HG03139 (cell line): Measurements from ENCODE around the gene GNB5.

ENCODE experiments used
- ATAC-seq: cut with Tn5 transposase; IDR thresholded peaks from one replicate; pipeline ENCODE4 v1.9.1; 2021; ENCODE audit not compliant: unreplicated experiment

GNB5 gene

DNA sequence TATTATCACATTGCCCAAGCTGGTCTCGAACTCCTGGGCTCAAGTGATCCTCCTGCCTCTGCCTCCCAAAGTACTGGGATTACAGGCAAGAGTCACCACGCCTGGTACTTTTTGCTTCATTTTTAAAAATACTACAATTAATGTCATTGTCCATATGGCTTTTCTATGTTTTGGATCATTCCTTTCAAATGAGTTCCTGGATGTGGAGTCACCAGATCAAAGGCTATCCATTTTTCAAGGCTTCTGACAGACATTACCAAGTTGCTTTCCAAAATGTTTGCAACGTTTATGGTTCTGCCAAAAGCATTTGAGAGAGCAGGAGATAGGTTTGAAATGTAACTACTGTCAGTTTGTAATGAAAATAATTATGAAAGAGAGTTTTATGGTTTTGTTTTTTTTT is 44.4 kb downstream of the GNB5 start:
- no peak for ATAC-seq

DNA sequence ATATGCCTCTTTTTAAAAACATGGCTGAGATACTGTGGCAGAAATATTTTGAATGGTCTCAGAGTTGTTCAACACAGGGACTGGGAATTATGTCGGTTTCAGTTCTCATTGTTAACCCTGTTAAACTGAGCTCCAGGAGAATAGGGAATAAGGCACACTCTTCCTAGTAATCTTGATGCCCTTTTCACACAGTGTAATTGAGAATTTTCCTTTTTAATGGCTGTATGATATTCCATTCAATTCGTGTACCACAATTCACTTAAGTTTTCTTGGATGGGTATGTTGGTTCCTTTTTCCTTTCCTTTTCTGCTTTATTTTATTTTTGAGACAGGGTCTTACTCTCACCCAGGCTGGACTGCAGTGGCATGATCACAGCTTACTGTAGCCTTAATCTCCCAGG is 44.9 kb downstream of the GNB5 start:
- no peak for ATAC-seq

DNA sequence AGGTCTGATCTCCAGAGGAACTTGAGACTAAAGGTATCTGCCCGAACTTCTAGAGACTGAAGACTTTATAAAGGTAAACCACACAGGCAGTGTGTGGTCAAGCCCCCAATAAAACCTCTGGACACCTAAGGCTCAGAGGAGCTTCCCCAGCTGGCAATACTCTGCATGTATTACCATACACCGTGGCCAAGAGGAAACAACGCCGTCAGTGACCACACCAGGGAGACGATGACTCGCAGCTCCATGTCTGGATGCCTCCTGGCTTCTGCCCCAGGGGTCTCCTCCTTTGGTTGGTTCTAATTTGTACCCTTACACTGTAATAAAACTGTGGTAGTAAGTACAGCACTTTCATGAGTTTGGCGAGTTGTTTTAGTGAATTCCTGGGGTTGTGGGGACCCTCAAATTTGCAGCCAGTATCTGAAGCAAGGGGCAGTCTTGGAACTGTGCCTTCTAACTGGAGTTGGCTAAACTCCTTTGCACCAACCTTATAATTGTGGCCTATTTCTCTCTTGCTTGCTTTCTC is 46.5 kb downstream of the GNB5 start:
- ATAC-seq, result no peak

GRCh38 chr15:52143873-52144272 is 47.3 kb downstream of the GNB5 start:
- ATAC-seq, result no peak

- ATAC-seq, result no peak
Observed at GRCh38 chr15:52140646-52141045, 50.5 kb downstream of the GNB5 start.

DNA sequence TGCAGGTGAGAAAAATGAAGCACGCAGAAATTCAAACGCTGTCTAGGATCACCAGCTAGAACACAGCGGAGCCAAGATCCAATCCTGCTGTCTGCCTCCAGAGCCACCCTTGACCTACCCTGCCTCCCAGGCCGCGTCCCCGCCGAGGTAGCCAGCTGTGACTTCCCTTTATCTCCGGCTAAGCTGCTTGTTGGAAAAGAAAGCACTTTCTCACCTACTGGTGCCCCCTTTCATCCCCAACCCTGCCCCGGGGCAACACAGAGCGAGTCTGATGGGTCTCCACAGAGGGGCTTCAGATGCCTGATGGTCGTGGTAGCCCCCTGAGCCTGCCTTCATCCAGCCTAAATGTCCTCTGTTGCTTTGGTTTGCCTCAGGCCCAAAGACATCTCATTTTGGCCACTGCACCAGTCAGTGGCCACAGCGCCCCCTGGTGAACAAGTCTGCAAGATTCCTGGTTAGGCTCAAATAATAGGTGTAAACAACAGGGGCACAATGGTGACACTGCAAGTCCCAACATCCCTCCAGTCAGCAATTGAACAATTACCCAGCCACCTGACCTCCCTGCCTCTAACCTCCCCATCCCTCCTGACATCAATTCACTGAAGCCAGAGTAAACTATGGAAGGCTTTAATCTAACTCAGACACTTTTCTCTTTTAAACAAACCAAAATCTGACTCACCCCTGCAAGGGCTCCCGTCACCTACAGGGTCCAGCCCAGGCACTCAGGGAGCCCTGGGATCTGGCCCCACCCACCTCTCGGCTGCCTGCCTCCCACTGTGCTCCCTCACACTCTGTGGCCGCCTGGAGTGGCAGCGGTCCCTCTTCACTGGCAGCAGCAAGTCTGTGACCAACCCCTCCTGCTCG is 51.4 kb downstream of the GNB5 start:
- no peak for ATAC-seq

GRCh38 chr15:52137432-52138357 is 53.5 kb downstream of the GNB5 start:
- ATAC-seq, result no peak

DNA sequence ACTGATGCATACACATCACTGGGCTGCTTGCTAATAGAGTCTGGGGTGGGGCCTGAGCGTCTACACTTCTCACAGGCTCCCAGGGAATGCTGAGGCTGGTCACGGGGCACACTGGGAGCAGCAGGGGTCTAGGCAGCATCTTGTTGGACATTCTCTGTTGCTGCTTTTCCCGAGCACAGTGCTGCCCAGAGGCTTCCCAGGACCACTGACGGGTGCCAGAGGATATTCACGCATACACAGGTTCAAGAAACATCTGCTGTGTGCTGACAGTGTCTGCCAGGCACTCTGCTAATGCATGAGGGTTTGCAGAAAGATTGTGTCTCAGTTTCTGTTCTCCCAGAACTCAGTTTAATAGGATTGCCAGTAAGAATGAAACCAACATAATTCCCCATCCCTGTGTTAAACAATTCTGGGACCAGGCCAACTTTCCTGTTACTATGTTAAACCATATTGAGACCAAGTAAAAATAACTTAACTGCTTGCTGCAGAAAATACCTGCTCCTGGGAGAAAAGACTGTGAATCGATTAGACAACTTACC is 54.7 kb downstream of the GNB5 start:
- ATAC-seq, result no peak

GRCh38 chr15:52134502-52135144 is 56.6 kb downstream of the GNB5 start:
- no peak for ATAC-seq

- no peak for ATAC-seq
Observed at GRCh38 chr15:52133510-52134220, 57.5 kb downstream of the GNB5 start.

DNA sequence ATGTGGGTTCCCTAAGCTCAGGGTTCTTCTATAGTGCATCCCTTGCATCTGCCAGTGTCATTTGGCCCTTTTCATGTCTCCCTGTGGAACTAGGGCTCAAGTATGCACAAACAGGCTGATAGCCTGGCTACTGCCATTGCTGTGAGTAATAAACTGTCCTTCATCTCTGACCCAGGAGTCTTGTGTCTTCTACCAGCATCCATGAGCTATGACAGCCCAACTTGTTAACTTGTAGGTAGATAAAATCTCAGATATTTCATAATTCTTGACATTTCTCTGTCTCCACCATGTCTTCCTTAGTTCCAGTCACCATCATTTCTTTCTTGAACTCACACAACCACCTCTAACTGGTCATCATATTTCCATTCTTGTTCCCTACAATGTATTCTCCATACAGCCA is 59.1 kb downstream of the GNB5 start:
- no peak for ATAC-seq

DNA sequence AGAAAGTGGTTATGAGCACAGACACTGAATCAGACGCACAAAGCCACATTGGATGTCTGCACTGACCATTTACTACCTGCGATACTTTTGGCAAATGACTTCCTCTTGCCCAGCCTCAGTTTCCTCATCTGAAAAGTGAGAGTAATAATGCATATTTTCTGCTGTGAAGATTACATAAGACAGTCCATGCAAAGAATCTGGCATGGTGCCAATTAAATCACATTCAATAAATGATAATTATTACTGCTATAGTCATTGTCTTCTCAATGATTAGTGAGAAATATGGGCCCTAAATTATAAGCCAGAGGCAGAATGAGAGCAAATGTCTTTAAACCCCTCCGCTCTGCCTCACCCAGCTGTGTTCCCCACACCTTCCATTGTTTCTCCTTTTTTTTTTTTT is 62.6 kb downstream of the GNB5 start:
- no peak for ATAC-seq

GRCh38 chr15:52124270-52124880 is 66.8 kb downstream of the GNB5 start:
- ATAC-seq, result no peak

GRCh38 chr15:52121896-52122295 is 69.3 kb downstream of the GNB5 start:
- ATAC-seq, result no peak

- ATAC-seq, result no peak
Observed at GRCh38 chr15:52121006-52121405, 70.2 kb downstream of the GNB5 start.

DNA sequence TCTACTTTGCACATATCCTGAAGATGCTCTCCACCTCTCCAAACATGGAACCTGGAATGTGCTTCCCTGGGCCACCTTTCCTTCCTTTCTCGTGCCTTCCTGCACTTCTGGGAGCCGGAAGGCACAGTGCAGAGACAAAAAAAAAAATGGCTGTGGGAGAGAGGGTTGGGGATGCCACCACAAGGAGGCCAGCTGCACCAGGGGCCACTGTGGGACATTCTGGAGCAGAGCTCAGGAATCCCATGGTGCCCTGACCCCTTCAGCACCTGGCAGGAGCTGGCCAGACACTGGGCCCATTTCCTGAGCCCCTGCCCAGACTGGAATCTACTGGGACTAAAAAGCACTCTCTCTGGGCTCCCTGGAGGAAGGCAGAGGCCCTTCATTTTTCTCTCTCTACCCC is 70.7 kb downstream of the GNB5 start:
- no peak for ATAC-seq

DNA sequence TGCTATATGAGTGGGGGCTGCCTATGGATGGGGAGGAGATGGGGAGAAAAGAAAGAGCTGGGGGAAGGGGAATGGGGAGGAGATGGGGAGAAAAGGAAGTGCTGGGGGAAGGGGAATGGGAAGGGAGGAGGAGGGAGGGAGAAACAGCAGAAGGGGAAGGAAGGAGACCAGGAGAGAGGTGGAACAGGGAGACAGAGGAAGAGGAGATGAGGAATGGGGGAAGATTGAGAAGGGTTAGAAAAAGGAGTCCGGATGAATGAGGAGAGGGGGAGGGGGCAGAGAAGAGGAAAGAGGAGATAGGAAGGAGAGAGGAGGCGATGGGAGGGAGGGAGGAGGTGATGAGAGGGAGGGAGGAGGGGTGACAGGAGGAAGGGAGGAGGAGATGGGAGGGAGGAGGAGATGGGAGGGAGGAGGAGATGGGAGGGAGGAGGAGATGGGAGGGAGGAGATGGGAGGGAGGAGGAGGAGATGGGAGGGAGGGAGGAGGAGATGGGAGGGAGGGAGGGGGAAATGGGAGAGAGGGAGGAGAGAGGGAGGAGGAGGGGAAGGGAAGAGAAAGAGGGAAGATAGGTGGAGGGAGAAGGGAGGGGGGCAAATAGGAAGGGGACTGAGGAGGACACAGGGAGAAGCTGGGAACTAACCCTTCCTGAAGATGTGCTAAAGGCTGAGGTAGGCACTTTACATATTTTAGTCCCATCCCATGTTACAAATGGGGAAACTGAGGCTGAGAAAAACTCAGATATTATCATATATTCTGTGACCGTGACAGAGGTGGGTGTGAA is 72.0 kb downstream of the GNB5 start:
- ATAC-seq, result no peak

DNA sequence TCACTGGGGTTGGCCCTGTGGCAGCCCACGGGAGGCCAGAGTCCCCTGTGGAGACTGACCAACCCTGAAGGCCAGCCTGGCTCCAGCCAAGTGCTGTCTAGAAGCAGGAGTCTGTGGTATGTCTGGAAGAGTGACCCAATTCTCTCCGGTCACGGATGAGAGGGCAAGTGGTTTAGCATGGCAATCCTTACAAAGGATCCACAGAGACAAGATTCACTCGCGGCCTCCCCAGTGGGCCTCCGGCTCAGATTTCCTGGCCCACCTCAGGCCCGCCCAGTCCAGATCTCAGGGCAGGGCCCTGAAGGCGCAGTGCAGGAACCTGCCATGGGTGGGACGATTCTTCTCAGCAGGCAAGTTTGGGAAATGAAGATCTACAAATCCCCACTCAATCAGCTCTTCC is 73.6 kb downstream of the GNB5 start:
- no peak for ATAC-seq
